ENCODE measurements around the gene CAMTA1.

CAMTA1 gene

GRCh38 chr1:7448986-7449385, 663.7 kb downstream of the CAMTA1 start:
- no peak for FAIRE-seq

DNA sequence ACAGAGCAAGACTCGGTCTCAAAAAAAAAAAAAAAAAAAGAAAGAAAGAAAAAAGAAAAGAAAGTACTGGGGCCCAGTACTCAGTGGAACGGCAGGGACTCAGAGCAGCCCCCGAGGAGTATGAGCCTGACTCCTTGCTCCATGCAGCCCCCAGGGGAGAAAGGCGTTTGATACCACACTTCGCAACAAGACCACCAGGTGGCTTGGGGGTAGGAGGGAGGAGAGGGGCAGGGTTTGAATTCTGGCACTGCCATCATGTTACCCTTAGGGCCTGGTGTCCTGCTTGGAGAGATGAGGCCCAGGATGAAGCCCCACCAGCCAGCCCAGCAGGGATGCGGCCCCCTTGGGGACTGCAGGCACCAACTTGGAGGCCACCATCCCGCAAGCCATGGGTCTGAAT, 664.5 kb downstream of the CAMTA1 start:
- FAIRE-seq: no peak

DNA sequence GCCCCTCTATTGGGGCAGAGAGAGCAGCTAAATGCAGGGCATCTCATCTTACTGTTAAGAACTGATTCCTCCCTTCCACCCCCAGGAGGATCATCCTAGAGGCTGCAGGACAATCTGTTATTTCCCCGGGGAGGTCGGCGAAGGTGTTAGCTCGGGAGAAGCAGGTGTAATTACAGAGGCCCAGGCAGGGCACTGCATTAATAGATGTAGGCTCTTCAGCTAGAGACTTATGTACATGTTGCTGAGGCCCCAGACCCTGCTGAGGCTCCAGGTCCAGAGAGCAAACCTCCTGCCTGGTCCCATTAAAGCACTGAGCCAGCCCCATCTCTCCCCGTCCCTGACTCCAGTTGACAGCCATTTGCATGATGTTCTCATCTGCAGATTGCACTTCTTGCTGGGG, 665.6 kb downstream of the CAMTA1 start:
- no peak for FAIRE-seq

GRCh38 chr1:7453038-7453437, 667.8 kb downstream of the CAMTA1 start:
- no peak for FAIRE-seq

DNA sequence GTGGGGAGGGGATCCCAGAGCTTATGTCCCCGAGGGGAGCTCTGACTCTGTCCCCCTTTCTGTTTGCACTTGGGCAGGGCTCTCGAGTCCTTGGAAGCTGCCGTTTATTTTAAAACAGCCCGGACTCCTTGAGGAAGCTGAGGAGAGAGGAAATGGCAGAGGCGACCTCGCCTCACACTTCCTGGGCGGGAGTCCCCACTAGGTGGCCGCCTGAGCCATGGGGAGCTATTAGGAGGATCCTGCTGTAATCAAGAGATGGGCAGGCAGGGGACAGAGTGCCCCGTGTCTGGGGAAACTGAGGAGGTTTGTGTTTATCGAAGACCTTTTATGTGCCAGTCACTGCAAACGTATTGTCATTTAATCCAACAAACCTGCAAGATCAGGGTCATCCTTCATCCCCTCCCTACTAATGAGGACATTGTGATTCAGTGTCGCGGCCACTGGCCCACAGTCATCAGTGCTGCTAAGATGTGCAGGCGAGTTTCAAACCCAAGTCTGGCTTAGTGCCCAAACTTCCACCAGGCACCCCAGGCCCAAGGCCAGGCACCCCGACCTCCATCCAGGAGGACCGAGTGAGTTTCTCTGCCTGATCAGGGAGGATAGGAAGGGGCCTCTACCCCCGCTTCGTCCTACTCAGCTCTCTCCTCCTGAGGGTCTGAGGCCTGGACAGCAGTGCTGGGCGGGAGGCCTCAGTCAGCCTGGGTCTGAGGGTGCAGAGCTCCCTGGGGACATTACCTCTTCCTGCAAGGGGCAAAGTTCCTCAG, 669.0 kb downstream of the CAMTA1 start:
- no peak for FAIRE-seq

DNA sequence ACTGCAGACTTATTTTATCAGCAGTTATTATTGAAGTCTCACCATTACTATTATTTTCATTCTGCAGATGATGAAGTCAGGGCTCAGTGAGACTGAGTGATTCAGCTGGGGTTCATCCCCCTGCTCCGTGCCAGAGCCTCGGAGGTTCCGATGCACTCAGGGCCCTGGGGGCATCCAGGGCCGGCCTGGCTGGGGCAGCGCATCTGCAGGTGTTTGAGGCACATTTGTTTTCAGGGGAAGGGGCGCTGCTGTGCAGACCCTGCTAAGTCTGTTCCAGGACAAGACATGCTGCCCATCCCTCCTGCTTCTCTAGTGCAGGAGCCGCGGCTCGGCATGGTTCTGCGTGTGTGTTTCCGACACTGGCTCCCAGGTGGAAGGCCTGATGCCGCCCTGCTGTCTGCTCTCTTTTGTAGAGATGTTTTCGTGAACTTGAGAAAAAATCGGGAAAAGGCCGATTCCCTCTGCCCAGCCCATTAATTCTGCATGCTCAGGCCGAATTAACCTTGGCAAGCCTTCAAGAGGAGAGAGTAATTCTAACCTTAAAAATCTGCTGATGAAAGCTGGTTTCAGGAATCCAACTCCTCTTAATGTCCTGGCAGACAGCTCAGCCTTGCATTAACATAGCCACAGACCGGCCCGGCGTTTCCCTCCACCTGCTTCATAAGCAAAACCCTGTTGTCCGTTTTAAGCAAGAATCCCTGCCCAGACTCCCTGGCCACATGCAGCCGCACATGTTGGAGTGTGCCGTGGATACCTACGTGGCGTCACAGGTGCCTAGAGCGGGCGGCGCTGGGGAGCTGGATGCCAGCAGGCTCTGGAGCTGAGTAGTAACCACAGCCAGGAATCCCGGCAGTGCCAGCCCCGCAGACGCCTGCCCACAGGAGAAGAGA, 669.9 kb downstream of the CAMTA1 start:
- peak; percentile 81 for FAIRE-seq

DNA sequence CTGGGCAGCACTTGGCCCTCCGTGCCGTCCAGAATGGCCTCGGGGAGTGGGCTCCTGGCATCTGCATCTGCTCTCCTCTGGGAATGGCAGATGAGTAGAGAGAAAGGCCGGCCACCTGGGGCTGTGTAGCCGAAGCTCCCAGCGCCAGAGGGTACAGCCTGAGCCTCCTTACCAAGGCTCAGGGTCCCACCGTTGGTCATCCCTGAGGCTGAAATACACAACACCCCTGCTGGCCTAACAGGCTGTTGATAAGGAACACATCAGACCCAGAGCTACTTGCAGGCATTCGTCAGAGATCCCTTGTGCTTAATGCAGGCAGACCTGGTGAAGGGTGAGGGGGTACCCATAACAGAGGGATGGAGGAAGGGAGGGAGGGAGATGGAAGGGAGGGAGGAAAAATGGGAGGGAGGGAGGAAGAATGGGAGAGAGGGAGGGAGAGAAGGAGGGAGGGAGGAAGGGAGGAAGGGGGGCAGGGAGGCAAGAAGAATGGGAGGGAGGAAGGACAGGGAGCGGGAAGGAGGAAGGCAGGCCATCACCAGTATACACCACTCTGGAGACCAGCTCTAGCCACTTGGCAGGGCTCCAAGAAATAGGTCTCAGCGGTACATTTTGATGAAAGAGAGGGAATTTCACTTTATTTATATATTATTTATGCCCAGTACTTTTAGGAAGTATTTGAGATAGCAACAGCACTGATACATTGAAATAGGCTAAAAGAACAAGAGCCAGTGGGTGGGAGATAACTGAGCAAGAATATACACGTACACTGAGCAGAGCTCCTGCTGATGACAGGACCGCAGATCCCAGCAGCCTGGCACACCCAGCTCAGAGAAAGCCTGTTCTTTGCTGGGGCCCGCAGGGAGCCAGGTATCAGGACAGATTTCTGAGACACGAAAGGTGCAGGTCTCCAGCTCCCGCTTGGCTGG, 670.8 kb downstream of the CAMTA1 start:
- no peak for FAIRE-seq

GRCh38 chr1:7456722-7457082, 671.4 kb downstream of the CAMTA1 start:
- FAIRE-seq: no peak

DNA sequence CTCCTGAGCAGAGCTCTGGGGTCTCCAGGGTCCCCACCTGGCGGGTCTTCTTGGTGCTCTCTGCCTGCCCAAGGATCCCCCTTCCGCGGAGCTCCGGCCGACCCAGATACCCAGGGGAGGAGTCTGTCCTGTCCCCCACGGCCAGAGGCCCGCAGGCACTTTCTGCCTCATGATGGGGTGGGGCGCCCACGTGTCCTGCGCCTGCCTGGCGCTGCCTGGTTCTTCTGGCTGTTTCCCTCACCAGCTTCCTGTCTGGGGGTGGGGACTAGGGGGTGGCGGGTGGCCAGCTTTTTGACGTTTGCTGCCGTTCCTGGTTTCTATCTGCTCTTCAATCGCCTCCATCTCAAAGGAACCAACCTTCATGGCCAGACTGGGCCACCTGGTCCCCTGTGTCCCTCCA, 672.6 kb downstream of the CAMTA1 start:
- FAIRE-seq: no peak

- no peak for FAIRE-seq
Measured at GRCh38 chr1:7458946-7459345, 673.7 kb downstream of the CAMTA1 start.

GRCh38 chr1:7459914-7460313, 674.7 kb downstream of the CAMTA1 start:
- FAIRE-seq: no peak

GRCh38 chr1:7460807-7461206, 675.6 kb downstream of the CAMTA1 start:
- FAIRE-seq: no peak

GRCh38 chr1:7462617-7463016, 677.4 kb downstream of the CAMTA1 start:
- no peak for FAIRE-seq

DNA sequence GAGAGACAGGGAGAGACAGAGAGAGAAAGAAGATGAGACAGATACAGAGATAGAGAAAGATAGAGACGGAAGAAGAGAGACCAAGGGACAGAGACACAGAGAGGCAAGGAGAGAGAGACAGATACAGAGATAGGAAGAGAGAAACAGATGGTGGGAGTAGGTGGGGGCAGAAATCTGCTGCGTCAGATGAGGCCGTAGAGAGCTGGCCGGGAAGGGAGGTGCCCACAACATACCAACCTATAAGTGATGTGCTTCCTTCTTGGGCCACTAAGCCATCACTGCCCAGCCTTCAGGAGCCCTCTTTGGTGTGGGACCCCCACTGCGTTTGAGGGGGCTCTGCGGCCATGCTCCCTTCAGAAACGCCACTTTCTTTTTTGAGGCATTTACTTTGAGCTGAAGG, 678.3 kb downstream of the CAMTA1 start:
- FAIRE-seq: no peak

DNA sequence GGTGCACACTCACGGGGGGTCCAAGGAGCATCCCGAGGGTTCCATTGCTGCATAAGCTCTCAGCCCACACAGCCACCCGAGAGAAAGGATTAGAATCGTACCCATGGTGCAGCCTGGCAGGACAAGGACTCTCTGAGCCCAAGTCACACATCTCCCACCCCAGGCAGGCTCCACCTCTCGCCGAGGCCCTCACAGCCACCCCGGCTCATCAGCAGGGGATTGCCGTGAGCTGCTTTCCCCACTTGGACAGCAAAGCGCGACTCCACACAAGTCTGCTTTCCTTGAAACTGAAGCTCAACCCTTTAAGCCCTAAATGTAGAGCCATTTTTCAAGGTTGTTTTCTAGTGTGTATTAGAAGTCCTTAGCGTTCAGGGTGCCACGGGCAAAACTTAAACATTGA, 679.5 kb downstream of the CAMTA1 start:
- no peak for FAIRE-seq

GRCh38 chr1:7467476-7468175, 682.4 kb downstream of the CAMTA1 start:
- no peak for FAIRE-seq

GRCh38 chr1:7468248-7468647, 683.0 kb downstream of the CAMTA1 start:
- no peak for FAIRE-seq

DNA sequence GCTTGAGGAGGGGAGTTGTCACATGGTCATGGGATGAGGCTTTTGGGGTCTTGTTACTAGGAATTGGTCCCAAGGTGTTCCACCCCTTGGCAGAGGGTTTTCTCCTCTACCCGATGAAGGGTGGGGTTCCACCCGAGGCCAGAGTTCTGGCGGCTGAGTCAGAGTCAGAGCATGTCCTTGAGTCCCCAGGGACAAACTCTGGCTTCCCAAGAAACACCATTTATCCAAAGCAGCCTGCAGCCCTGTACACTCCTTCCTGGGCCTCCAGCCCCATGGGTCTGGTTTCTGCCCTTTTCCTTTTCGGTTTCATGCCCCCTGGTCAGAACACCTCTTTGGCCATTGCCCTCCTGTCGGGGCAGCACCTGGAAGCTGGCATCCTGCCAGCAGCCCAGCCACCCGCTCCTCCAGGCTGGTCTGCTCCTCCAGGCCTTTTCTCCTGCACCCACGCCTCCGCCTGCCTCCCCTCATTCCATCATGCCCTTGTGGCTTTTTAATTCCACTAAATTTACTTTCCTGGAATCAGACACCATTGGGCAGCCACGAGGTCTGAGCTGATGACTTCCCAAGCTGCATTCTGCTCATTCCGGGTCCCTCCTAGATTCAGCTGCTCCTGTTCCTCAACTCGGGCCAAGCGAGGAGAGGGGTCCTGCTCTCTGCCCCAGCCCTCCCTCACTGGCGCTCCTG, 684.1 kb downstream of the CAMTA1 start:
- FAIRE-seq: no peak

DNA sequence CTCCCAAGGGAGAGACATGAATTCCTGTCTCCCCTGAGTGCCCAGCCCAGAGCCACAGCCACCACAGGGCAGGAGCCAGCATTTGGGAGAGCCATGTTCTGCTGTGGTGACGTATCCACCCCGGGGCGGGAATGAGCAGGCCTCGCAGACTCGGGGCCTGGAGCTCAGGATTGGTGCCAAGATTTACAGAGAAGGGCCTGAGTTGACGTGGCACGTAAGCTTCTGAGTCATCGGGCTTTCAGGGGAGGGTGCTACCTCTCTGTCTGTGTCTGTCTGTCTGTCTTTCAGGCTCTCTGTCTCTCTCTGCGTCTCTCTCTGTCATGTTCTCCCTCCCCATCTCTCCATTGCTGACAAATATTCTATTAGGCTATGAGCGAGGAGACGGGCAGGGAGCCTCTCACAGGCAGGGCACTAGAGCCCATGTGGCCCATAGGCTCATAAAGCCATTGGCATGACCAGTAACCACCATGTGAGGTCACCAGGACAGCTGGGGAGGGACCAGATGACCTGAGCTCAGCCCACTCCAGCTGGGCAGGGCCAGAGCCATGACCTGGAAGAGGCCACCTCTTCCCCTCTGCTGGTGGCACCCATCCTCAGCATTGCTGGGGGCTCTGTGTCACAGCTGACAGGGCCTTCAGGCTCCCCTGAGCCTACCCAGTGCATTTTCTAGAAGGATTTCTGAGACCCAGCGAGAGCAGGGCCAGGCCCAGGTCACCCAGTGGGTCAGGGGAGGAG, 685.8 kb downstream of the CAMTA1 start:
- FAIRE-seq: no peak

- FAIRE-seq: no peak
Measured at GRCh38 chr1:7471836-7472235, 686.6 kb downstream of the CAMTA1 start.

All from endometrium (tissue), 2 donors.